Activated CD4-positive, alpha-beta T cell treated with anti-CD3 and anti-CD28 coated beads for 48 hours (primary cell): Measurements from ENCODE around the gene CNTN1.

Experiments used
- DNase-seq: peaks from one replicate; pipeline ENCODE4 v3.0.0-alpha.2; 2020

CNTN1 gene

GRCh38 chr12:40691913-40692764, at the start of gene CNTN1:
Gene CNTN1 (plus strand): TSS chr12:40692439.
- DNase-seq: peak; percentile 3

GRCh38 chr12:40643506-40643905, 48.7 kb upstream of the CNTN1 start:
- no peak for DNase-seq

GRCh38 chr12:40643976-40644375, 48.3 kb upstream of the CNTN1 start:
- DNase-seq: no peak

GRCh38 chr12:40644708-40645107, 47.5 kb upstream of the CNTN1 start:
- no peak for DNase-seq

GRCh38 chr12:40645361-40645760, 46.9 kb upstream of the CNTN1 start:
- no peak for DNase-seq

- DNase-seq: no peak
Observed at GRCh38 chr12:40646456-40646855, 45.8 kb upstream of the CNTN1 start.

- DNase-seq: no peak
Observed at GRCh38 chr12:40646911-40647310, 45.3 kb upstream of the CNTN1 start.

- DNase-seq: no peak
Observed at GRCh38 chr12:40647651-40648050, 44.6 kb upstream of the CNTN1 start.

GRCh38 chr12:40648519-40648918, 43.7 kb upstream of the CNTN1 start:
- no peak for DNase-seq

GRCh38 chr12:40650038-40650704, 42.1 kb upstream of the CNTN1 start:
- no peak for DNase-seq

GRCh38 chr12:40655451-40655850, 36.8 kb upstream of the CNTN1 start:
- DNase-seq: no peak

GRCh38 chr12:40662366-40662765, 29.9 kb upstream of the CNTN1 start:
- no peak for DNase-seq

- DNase-seq: no peak
Observed at GRCh38 chr12:40663781-40664180, 28.5 kb upstream of the CNTN1 start.

- DNase-seq: no peak
Observed at GRCh38 chr12:40668099-40668529, 24.1 kb upstream of the CNTN1 start.

- DNase-seq: no peak
Observed at GRCh38 chr12:40672741-40673271, 19.4 kb upstream of the CNTN1 start.

GRCh38 chr12:40681148-40681547, 11.1 kb upstream of the CNTN1 start:
- no peak for DNase-seq

- no peak for DNase-seq
Observed at GRCh38 chr12:40684986-40685385, 7.3 kb upstream of the CNTN1 start.

- no peak for DNase-seq
Observed at GRCh38 chr12:40688085-40688725, 4.0 kb upstream of the CNTN1 start.

GRCh38 chr12:40689576-40689975, 2.7 kb upstream of the CNTN1 start:
- DNase-seq: no peak

- no peak for DNase-seq
Observed at GRCh38 chr12:40692765-40693206, 547 bp downstream of the CNTN1 start.

- no peak for DNase-seq
Observed at GRCh38 chr12:40693207-40693821, 1.1 kb downstream of the CNTN1 start.

- no peak for DNase-seq
Observed at GRCh38 chr12:40697566-40698259, 5.5 kb downstream of the CNTN1 start.
